Motor neuron (in vitro differentiated cells): ENCODE data around the gene HSD17B10. TPM values are rescaled to one million over a fixed set of nuclear protein-coding genes. Genes with fewer than 3 reads are reported as not detected.

Experiments used
- total RNA-seq, 8 experiments: library from RNA; unstranded; fragments of 300-600 nt; gene quantifications; 2 replicates each; pipeline versions ENCODE4 v1.2.3 to v1.2.4, GENCODE V29; 2022

HSD17B10 gene
- total RNA-seq, 8 experiments from 2014 or later, result 42.4 to 147 (median 88.9) TPM

Other genes with a start within 250 kb of the HSD17B10 start
- gene KDM5C, start 209.2 kb downstream of the HSD17B10 start, total RNA-seq, result 100 to 1,000 TPM in 1 of 8 experiments, 10 to 100 TPM in 7; 36.8 to 153 (median 57.1) TPM
- gene IQSEC2, start 152.8 kb downstream of the HSD17B10 start, total RNA-seq, result 10 to 100 TPM in 2 of 8 experiments, 1 to 10 TPM in 6; 1.7 to 13.9 (median 6.5) TPM
- gene SMC1A, start 11.7 kb downstream of the HSD17B10 start, total RNA-seq, result 10 to 100 TPM; 14.7 to 49.2 (median 24.8) TPM
- gene RIBC1, start 11.5 kb downstream of the HSD17B10 start, total RNA-seq, result 10 to 100 TPM in 1 of 8 experiments, 1 to 10 TPM in 7; 1.1 to 10.9 (median 2.5) TPM